Esophagus squamous epithelium (tissue), 4 donors: ENCODE results near the gene CDH16.

Source experiments
- CTCF ChIP-seq, 6 experiments: fragments of 450-650 bp in 4 of 6; fragments of 200-600 bp in 2 of 6; sonication (generic) in 2 of 6; IDR thresholded peaks; one replicate each; pipeline ENCODE4 v1.5.1; 2016 to 2019; ENCODE audit warnings: antibody characterized with exemption in 6 of 6, mild to moderate bottlenecking in 4 of 6, moderate library complexity in 4 of 6
- POLR2A ChIP-seq, 4 donors: fragments of 450-650 bp; IDR thresholded peaks; one replicate each; pipeline ENCODE4 v1.6.1; 2017; ENCODE audit warnings: antibody characterized with exemption in 4 of 4, mild to moderate bottlenecking in 4 of 4, moderate library complexity in 3 of 4

- TF ChIP-seq POLR2A (IDR thresholded peaks at IDR 0.05) (no peak), CTCF (IDR thresholded peaks at IDR 0.05) (no peak)
Observed at GRCh38 chr16:66914541-66914940, 4.1 kb downstream of the CDH16 start.
